ENCODE measurements around the gene SMKR1. TPM values are rescaled to one million over a fixed set of nuclear protein-coding genes. Genes with fewer than 3 reads are reported as not detected.

SMKR1 gene
- total and polyA plus RNA-seq, 9 donors, result 0.48 to 3.2 (median 0.67) TPM; not detected in 2

GRCh38 chr7:129550693-129551360 lies 48.5 kb downstream of the SMKR1 start:
- no peaks in the 10 kb centered on the region for H3K4me1 ChIP-seq (ENCODE audit: insufficient read depth)
- no peak for DNase-seq
- no peaks in the 10 kb centered on the region for H3K36me3 ChIP-seq
- TF ChIP-seq CTCF (IDR thresholded peaks at IDR 0.05), result no peak
- TF ChIP-seq POLR2A (IDR thresholded peaks at IDR 0.05), result no peak
- no peak for TF ChIP-seq EP300 (IDR thresholded peaks at IDR 0.05)
- H3K4me3 ChIP-seq, result no peak overlapping the region
- no peaks in the 10 kb centered on the region for H3K27me3 ChIP-seq
- no peaks in the 10 kb centered on the region for H3K9me3 ChIP-seq
- intact Hi-C loops (cut with DNase I), result no loop called here
- H3K27ac ChIP-seq, result no peak overlapping the region
- WGBS, 3 donors, result 82 to 84% (median 83%) methylated on average over 13 of the region's 13 CpGs

- Histone ChIP-seq H3K36me3 (no peaks in the 10 kb centered on the region), H3K4me1 (ENCODE audit: insufficient read depth) (no peaks in the 10 kb centered on the region), H3K27ac (no peak overlapping the region), H3K4me3 (no peak overlapping the region), H3K9me3 (no peaks in the 10 kb centered on the region), H3K27me3 (no peaks in the 10 kb centered on the region)
- 32 to 45% (median 37%) methylated on average over 13 of the region's 13 CpGs for WGBS, 3 donors
- intact Hi-C loops (cut with DNase I), result no loop called here
- TF ChIP-seq CTCF (IDR thresholded peaks at IDR 0.05) (no peak), EP300 (IDR thresholded peaks at IDR 0.05) (no peak), POLR2A (IDR thresholded peaks at IDR 0.05) (no peak)
- DNase-seq, result no peak
Measured at GRCh38 chr7:129553899-129554461, 51.6 kb downstream of the SMKR1 start.

GRCh38 chr7:129556607-129557133 lies 54.3 kb downstream of the SMKR1 start:
- no peak for DNase-seq
- intact Hi-C loops (cut with DNase I), result no loop called here
- Histone ChIP-seq H3K27ac (no peak overlapping the region), H3K9me3 (no peaks in the 10 kb centered on the region), H3K4me3 (no peak overlapping the region), H3K27me3 (no peaks in the 10 kb centered on the region), H3K36me3 (no peaks in the 10 kb centered on the region), H3K4me1 (ENCODE audit: insufficient read depth) (no peaks in the 10 kb centered on the region)
- 33 to 42% (median 40%) methylated on average over 8 of the region's 8 CpGs for WGBS, 3 donors
- TF ChIP-seq POLR2A (IDR thresholded peaks at IDR 0.05), result no peak
- TF ChIP-seq EP300 (IDR thresholded peaks at IDR 0.05), result no peak
- no peak for TF ChIP-seq CTCF (IDR thresholded peaks at IDR 0.05)

DNA sequence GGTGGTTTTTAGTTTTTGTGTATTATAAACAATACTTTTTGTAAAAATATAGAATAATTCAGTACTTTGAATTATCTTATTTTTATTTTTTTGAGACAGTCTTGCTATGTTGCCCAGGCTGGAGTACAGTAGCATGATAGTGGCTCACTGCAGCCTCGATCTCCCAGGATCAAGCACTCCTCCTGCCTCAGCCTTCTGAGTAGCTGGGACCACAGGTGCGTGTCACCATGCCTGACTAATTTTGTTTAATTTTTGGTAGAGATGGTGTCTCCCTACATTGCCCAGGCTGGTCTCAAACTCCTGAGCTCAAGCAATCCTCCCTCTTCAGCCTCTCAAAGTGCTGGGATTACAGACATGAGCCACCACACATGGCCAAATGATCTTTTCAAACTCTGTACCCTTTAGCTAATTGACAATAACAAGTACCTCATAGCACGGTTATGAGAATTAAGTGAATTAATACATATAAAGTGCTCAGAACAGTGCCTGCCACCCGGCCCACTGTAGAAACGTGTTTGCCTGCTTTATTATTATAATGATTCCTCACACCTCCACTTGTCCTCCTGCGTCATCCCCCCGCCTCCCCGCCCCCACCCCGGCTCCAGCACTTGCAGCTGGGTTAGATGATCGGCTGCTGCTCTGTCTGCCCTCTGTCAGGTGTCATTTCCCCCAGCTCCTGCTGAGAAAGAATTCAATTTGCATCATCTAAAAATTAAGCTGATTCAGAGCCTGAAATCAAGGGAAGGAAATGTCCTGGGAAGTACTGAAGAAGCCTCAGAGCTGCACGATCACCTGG lies 55.6 kb downstream of the SMKR1 start:
- Histone ChIP-seq H3K9me3 (no peaks in the 10 kb centered on the region), H3K4me1 (ENCODE audit: insufficient read depth) (no peaks in the 10 kb centered on the region), H3K27me3 (no peaks in the 10 kb centered on the region), H3K27ac (no peak overlapping the region), H3K4me3 (no peak overlapping the region), H3K36me3 (no peaks in the 10 kb centered on the region)
- 37 to 43% (median 39%) methylated on average over 11 of the region's 11 CpGs for WGBS, 3 donors
- intact Hi-C loops (cut with DNase I), result no loop called here
- TF ChIP-seq CTCF (IDR thresholded peaks at IDR 0.05) (no peak), POLR2A (IDR thresholded peaks at IDR 0.05) (no peak), EP300 (IDR thresholded peaks at IDR 0.05) (no peak)
- DNase-seq, result no peak

Measured in ovary (tissue), 9 donors.